Left ventricle myocardium inferior (tissue), 1 donor: ENCODE results near the gene AFAP1. TPM values are rescaled to one million over a fixed set of nuclear protein-coding genes. Genes with fewer than 3 reads are reported as not detected.
A peak's percentile ranks its signal among the peaks of the same experiment; 100 is the strongest.

ENCODE experiments used
- DNase-seq: peaks from one replicate; pipeline ENCODE4 v3.0.0-alpha.2; 2020
- H3K27ac ChIP-seq: fragments of 200-600 bp; replicated peaks from 2 replicates; pipeline ENCODE4 v1.8.0; 2021
- H3K27me3 ChIP-seq: fragments of 200-600 bp; 2 replicates; pipeline ENCODE4 v1.8.0; 2021; ENCODE audit warnings: low read depth
- H3K36me3 ChIP-seq: fragments of 200-600 bp; 2 replicates; pipeline ENCODE4 v1.8.0; 2021
- H3K4me1 ChIP-seq: fragments of 200-600 bp; 2 replicates; pipeline ENCODE4 v1.8.0; 2021
- H3K4me3 ChIP-seq: fragments of 200-600 bp; 2 replicates; pipeline ENCODE4 v1.8.0; 2021; ENCODE audit warnings: mild to moderate bottlenecking, moderate library complexity
- H3K9me3 ChIP-seq: fragments of 200-600 bp; replicated peaks from 2 replicates; pipeline ENCODE4 v1.8.0; 2021
- intact Hi-C: fragments of 100-400 bp; cut with micrococcal nuclease; formaldehyde crosslinking; loops from one replicate; pipeline ENCODE4 v1.11.0; 2022
- total RNA-seq: library from RNA; stranded (reverse); fragmentation: NEBNext Ultra II Directional; extraction: Animal tissue kit (Norgen Biotek cat#: 25700); gene quantifications from one replicate; pipeline ENCODE4 v1.2.1, GENCODE V29; 2021
- TF ChIP-seq, protein P1 (sequence below): fragments of 200-600 bp; IDR thresholded peaks from 2 replicates; pipeline ENCODE4 v1.8.0; 2021; ENCODE audit warnings: antibody characterized with exemption, mild to moderate bottlenecking, borderline replicate concordance
- donor health status: DM: no; HTN: yes; CAD: no; lungs with severe emphysema.

The AFAP1 gene
- total RNA-seq, 1 donor from 2014 or later = 6.8 TPM

DNA sequence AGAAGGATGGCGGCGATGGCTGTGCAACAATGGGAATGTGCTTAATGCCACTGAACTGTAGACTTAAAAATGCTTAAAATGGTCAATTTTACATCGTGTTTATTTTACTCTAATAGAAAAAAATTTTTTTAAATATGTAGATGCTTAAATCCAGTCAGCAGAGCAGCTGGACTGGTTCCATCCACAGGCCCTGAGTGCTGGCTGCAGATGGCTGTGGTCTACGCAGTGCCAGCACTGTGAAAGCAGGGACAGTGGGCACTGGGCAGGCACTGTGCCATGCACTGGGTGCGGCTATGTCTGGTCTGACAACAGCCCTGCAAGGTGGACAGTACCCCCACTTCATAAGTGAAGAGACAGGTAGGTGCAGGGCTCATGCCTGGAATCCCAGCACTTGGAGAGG lies 175.2 kb downstream of the AFAP1 start:
- TF ChIP-seq, protein P1, sequence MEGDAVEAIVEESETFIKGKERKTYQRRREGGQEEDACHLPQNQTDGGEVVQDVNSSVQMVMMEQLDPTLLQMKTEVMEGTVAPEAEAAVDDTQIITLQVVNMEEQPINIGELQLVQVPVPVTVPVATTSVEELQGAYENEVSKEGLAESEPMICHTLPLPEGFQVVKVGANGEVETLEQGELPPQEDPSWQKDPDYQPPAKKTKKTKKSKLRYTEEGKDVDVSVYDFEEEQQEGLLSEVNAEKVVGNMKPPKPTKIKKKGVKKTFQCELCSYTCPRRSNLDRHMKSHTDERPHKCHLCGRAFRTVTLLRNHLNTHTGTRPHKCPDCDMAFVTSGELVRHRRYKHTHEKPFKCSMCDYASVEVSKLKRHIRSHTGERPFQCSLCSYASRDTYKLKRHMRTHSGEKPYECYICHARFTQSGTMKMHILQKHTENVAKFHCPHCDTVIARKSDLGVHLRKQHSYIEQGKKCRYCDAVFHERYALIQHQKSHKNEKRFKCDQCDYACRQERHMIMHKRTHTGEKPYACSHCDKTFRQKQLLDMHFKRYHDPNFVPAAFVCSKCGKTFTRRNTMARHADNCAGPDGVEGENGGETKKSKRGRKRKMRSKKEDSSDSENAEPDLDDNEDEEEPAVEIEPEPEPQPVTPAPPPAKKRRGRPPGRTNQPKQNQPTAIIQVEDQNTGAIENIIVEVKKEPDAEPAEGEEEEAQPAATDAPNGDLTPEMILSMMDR = no peak
- Histone ChIP-seq H3K9me3 (no peaks in the 10 kb centered on the region), H3K4me1 (peaks cover 7% of the 10 kb centered on the region), H3K27ac (no peak overlapping the region), H3K36me3 (peaks cover 14% of the 10 kb centered on the region), H3K4me3 (no peak overlapping the region), H3K27me3 (no peaks in the 10 kb centered on the region)
- no peak for DNase-seq
- intact Hi-C loops = loop anchor here (5.0 kb wide), 1 partner anchor 38 kb away; no protein-coding TSS in a partner anchor

GRCh38 chr4:7763788-7764187 lies 175.9 kb downstream of the AFAP1 start:
- TF ChIP-seq, protein P1 = no peak
- no peak overlapping the region for H3K4me3 ChIP-seq
- H3K36me3 ChIP-seq = peaks cover 8% of the 10 kb centered on the region
- DNase-seq = no peak
- H3K9me3 ChIP-seq = no peaks in the 10 kb centered on the region
- no peak overlapping the region for H3K27ac ChIP-seq
- intact Hi-C loops = loop anchor here (5.0 kb wide), 1 partner anchor 39 kb away; no protein-coding TSS in a partner anchor
- H3K4me1 ChIP-seq = peaks cover 14% of the 10 kb centered on the region
- H3K27me3 ChIP-seq = no peaks in the 10 kb centered on the region

- Histone ChIP-seq H3K27ac (no peak overlapping the region), H3K27me3 (no peaks in the 10 kb centered on the region), H3K4me3 (no peak overlapping the region), H3K36me3 (peaks cover 3% of the 10 kb centered on the region), H3K4me1 (peaks cover 21% of the 10 kb centered on the region), H3K9me3 (no peaks in the 10 kb centered on the region)
- TF ChIP-seq, protein P1 = no peak
- intact Hi-C loops = loop anchor here (5.0 kb wide), 1 partner anchor 39 kb away; no protein-coding TSS in a partner anchor
- DNase-seq = no peak
Observed at GRCh38 chr4:7763106-7763505, 176.6 kb downstream of the AFAP1 start.

- Histone ChIP-seq H3K9me3 (no peaks in the 10 kb centered on the region), H3K36me3 (peaks cover 1% of the 10 kb centered on the region), H3K4me3 (no peak overlapping the region), H3K27ac (peak overlapping the region; percentile 54), H3K4me1 (peaks cover 27% of the 10 kb centered on the region), H3K27me3 (no peaks in the 10 kb centered on the region)
- DNase-seq = no peak
- intact Hi-C loops = loop anchor here (5.0 kb wide), 1 partner anchor 40 kb away; no protein-coding TSS in a partner anchor
- TF ChIP-seq, protein P1 = no peak
Observed at GRCh38 chr4:7762376-7763030, 177.2 kb downstream of the AFAP1 start.

GRCh38 chr4:7761720-7762119 lies 177.9 kb downstream of the AFAP1 start:
- Histone ChIP-seq H3K27me3 (no peaks in the 10 kb centered on the region), H3K4me1 (peaks cover 34% of the 10 kb centered on the region), H3K4me3 (no peak overlapping the region), H3K27ac (peak overlapping the region; percentile 54), H3K36me3 (no peaks in the 10 kb centered on the region), H3K9me3 (no peaks in the 10 kb centered on the region)
- DNase-seq = peak; percentile 84
- TF ChIP-seq, protein P1 = peak; percentile 94
- intact Hi-C loops = loop anchor here (5.0 kb wide), 1 partner anchor 41 kb away; no protein-coding TSS in a partner anchor
